CD4-positive, alpha-beta T cell treated with Interleukin-4 for 1 hour (primary cell): ENCODE data around the gene PALM.
A peak's percentile ranks its signal among the peaks of the same experiment; 100 is the strongest.
"Not testable (repeated sequence)": the region's sequence is repeated elsewhere in the genome, so short reads cannot be mapped to it uniquely, and the experiment has no call there.

Experiments used
- DNase-seq, 2 donors: peaks; one replicate each; pipeline ENCODE4 v3.0.0-alpha.2; 2020 to 2022

The PALM gene

DNA sequence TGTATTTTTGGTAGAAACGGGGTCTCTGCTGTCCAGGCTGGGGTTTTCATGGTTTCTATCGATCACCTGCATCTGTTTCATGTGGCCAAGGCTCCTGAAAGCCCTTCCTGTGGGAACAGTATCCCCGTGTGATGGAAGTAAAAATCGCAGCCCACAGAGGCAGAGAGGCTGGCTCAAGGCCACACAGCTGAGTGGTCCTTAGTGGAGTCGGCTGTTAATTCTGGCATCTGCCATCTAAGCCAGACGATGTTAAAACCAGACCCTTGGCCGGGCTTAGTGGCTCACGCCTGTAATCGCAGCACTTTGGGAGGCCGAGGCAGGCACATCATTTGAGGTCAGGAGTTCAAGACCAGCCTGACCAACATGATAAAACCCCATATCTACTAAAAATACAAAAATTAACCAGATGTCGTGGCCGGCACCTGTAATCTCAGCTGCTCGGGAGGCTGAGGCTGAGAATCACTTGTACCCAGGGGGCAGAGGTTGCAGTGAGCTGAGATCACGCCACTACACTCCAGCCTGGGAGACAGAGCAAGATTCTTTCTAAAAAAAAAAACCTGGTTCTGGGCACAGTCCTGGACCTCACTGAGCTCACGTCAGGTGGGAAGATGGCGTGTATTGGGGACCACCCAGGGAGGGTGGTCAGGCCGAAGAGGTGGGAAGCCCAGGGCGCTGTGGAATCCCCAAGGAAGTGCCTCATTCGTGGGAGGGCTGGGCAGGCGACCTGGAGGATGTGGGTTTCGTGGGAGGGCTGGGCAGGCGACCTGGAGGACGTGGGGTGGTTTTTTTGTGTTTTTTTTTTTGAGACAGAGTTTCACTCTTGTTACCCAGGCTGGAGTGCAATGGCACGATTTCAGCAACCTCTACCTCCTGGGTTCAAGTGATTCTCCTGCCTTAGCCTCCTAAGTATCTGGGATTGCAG, 23.7 kb downstream of the PALM start:
- no peak for DNase-seq

DNA sequence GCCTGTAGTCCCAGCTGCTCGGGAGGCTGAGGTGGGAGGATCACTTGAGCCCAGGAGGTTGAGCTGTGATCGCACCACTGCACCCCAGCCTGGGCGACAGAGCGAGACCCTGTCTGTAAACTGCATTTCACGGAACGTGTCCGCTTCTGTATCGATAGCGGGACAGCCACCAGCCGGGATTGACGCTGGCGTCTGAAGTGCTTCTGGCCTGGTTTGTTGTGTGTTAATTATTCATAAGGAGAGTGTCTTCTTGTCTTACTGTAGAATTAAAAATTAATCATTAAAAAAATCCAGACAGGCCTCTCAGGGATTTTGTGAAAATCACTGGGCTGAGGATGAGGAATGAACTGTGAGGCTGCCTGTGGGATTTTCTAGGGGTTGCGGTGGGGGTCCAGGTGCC, 26.0 kb downstream of the PALM start:
- no peak for DNase-seq

DNA sequence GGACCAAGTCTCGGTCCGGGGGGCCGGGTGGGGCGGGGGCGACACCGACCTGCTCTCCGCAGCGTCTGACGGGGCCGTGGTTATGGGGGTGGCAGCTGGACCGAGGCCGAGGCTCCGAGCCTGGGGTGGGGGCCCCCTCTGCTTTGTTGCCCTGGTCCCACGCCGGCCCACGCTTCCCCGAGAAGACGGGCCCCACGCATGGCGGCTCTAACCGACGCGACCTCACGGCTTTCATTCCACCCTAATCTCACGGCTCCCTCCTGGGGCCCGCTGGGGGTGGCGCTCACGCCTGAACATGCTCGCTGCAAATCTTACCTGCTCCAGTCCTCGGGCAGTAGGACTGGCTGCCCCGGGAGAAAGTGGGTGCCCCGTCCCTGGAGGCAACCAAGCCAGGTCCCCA, 27.4 kb downstream of the PALM start:
- DNase-seq, result no peak

DNA sequence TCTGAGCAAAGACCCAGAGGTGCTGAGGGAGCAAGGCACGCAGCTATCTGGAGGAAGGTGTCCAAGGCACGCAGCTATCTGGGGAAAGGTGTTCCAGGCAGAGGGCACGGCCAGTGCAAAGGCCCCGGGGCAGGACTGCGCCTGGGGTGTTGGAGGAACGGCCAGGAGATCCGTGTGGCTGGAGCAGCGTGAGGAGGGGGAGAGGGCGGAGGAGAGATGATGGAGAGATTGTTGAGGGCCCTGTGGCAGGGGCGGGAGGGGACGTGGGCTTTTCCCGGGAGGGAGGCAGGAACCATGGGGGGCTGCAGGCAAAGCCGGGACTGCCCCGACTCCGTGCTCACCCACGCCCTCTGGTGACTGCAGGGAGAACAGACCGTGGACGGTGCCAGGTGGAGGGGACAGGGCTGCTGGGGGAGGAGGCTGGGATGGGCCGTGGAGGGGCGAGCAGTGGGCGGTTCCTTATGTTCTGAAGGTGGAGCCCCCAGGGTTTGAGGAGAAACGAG, 28.9 kb downstream of the PALM start:
- DNase-seq, result peak; percentile 53 to 56

DNA sequence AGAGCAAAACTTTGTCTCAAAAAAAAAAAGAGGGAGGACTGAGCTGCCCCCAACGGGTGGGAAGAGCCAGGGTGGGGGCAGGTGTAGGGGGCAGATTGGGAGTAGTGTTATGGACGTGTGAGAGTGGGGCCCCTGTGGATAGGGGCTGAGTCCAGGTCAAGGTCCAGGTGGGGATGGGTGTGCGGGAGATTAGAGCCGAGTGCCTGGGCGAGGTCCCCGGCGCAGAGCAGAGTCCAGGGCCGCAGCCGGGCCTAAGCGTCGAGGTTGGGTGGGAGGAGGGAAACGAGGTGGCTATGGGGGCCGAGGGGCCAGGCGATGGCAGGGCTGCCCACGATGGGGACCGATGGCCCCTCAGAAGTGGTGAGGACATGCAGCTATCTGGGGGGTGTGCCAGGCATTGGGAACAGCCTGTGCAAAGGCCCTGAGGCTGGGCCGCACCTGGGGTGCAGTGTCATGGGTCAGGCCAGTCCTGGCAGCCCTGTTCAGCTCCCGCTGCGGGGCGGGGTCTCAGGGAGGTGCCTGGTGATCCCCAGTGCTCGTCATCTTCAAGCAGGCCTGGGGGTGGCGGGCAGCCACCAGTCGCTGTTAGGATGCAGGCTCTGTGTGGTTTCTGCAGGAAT, 29.9 kb downstream of the PALM start:
- no peak for DNase-seq

DNA sequence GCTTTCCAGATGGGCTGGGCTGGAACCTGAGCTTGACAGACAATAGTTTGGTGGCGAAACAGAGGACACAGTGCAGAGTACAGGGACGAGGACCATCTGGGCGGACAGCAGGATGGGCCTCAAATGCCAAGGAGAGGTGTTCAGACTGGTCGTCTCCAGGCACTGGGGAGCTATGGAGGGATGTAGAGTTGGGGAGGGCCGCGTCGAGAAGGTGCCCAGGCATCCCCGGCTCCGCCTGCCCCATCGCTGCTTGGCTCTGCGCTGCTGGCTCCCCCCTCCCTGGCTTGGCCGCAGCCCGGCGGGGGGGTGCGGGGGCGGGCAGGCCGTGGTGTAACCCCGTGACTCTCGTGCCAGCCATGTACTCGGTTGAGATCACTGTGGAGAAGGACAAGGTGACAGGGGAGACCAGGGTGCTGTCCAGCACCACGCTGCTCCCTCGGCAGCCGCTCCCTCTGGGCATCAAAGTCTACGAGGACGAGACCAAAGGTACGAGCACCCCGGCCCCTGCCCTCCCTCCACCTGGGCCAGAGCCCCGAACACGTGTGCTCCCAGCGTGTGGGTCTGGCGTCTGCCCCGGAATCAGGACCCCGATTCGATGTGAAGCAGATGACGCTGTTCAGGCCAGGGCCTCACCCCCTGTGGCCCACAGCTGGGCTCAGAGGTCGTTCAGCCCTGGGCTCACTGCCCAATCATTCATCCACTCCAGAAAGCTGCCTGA, 31.4 kb downstream of the PALM start:
- DNase-seq, result no peak

DNA sequence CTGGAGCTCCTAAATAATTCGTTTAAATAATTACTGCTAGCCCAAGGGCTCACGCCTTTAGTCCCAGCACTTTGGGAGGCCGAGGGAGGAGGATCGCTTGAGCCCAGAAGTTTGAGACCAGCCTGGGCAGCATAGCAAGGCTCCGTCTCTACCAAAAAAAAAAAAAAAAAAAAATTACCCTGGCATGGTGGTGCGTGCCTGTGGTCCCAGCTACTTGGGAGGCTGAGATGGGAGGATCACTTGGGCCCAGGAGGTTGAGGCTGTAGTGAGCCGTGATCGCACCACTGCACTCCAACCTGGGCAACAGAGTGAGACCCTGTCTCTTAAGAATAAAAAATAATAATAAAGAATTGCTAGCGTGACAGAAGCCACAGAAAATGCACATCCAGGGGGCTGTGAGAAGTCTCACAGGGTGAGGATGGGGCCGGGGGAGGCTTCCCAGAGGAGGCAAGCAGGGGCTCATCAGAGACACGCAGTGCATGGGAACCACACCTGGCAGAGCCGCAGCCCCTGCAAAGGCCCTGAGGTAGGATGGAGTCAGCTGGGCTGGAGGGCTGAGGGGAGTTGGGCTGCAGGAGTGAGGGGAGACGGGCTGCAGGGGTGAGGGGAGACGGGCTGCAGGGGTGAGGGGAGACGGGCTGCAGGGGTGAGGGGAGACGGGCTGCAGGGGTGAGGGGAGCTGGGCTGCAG, 32.2 kb downstream of the PALM start:
- not testable (repeated sequence) for DNase-seq

DNA sequence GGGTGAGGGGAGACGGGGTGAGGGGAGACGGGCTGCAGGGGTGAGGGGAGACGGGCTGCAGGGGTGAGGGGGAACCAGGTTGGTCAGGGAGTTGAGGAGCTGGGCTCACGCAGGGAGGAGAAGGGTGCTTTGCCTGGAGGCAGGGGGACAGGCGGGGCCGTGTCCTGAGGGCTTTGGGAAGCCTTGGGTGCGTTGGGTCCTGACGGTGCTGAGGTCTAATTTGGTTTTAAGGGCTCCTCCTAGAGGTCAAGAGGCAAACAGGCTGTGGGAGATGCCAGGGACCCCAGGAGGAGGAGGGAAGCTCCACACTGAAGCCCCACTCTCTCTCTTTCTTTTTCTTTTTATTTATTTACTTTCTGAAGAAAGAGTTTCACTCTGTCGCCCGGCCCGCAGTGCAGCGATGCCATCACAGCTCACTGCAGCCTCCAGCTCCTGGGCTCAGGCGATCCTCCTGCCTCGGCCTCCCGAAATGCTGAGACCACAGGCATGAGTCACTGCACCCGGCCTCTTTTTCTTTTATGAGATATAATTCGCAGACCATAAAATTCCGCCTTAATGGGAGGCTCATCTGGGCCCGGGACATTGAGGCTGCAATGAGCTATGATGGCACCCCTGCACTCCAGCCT, 32.9 kb downstream of the PALM start:
- peak in 1 of 2 donors; percentile 25 for DNase-seq

DNA sequence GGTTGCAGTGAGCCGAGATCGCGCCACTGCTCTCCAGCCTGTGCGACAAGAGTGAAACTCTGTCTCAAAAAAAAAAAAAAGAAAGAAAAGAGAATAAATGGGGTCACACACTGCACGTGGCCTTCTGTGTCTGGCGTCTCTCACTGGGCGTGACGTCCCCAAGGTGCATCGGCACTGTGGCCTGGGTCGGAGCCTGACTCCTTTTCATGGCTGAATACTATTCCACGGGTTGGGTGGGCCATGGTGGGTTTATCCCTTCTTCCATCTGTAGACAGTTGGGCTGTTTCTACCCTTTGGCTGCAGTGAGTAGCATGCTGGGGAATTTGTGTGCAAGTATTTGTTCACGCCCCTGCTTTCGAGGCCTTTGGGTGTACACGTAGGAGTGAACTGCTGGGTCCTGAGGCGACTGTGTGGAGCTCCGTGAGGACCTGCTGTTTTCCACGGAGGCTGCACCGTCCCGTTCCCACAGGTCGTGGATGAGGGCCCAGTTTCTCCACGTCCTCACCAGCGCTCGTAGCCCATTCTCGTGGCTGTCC, 33.9 kb downstream of the PALM start:
- DNase-seq, result no peak

DNA sequence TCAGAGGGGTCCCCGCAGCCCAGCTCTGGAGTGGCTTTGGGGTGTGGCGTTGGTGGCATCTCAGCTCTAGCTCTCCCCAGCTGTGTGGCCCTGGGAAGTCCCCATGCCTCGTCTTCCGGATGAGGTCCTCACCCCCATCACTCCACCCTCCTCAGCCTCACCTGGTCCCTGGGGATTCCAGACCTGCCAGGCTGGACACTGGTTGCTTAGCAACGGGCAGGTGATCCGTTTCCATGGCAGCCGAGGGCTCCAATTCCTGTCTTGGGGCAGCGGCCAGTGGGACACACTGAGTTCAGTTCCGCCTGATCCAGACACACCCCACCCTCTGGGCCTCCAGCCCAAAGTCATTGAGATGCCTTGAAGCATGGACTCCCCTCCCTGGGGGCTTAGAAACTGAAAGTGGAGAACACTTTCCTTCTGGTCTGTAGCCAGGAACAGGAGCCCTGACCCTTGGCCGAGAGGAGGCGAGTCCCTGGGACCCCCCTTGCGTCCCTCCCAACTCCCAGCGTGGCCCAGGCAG, 34.5 kb downstream of the PALM start:
- DNase-seq, result no peak

DNA sequence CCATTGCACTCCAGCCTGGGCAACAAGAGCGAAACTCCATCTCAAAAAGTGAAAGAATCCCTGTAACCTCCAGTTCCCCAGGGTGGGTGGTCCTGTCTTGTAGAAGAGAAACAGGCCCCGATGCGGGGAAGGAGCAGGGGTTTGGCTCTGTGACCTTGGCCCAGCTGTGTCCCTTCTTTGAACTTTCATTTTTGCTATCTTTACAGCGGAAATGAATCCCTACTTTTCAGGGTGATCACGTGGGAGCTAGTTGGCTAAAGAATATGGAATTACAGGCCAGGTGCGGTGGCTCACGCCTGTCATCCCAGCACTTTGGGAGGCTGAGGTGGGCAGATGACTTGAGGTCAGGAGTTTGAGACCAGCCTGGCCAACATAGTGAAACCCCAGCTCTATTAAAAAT, 36.4 kb downstream of the PALM start:
- not testable (repeated sequence) for DNase-seq

DNA sequence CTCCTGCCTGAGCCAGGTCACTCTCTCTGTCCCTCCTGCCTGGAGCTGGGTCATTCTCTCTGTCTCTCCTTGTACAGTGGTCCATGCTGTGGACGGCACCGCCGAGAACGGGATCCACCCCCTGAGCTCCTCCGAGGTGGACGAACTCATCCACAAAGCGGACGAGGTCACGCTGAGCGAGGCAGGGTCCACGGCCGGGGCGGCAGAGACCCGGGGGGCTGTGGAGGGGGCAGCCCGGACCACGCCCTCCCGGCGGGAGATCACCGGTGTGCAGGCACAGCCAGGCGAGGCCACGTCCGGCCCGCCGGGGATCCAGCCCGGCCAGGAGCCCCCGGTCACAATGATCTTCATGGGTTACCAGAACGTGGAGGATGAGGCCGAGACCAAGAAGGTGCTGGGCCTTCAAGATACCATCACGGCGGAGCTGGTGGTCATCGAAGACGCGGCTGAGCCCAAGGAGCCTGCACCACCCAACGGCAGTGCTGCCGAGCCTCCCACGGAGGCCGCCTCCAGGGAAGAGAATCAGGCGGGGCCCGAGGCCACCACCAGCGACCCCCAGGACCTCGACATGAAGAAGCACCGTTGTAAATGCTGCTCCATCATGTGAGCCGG, 37.6 kb downstream of the PALM start:
- DNase-seq, result no peak

DNA sequence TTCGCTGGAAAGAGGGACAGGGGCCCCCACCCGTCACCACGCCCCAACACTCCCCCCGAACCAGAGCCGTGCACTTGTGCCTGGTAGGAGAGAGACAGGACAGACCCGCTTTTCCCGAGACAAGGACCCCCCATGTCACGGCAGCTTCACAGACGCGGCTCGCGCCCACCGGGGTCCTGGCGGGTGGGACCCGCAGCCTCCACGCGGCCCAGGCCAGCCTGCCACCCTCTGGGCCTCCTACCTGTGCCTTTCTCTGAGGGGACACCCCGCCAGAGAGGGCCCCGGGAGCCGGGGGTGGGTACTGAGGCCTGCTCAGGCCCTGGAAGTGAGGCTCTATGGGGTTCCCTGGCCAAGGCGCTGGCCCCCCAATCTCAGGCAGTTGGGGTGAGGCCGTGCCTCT, 38.2 kb downstream of the PALM start:
- DNase-seq, result no peak

DNA sequence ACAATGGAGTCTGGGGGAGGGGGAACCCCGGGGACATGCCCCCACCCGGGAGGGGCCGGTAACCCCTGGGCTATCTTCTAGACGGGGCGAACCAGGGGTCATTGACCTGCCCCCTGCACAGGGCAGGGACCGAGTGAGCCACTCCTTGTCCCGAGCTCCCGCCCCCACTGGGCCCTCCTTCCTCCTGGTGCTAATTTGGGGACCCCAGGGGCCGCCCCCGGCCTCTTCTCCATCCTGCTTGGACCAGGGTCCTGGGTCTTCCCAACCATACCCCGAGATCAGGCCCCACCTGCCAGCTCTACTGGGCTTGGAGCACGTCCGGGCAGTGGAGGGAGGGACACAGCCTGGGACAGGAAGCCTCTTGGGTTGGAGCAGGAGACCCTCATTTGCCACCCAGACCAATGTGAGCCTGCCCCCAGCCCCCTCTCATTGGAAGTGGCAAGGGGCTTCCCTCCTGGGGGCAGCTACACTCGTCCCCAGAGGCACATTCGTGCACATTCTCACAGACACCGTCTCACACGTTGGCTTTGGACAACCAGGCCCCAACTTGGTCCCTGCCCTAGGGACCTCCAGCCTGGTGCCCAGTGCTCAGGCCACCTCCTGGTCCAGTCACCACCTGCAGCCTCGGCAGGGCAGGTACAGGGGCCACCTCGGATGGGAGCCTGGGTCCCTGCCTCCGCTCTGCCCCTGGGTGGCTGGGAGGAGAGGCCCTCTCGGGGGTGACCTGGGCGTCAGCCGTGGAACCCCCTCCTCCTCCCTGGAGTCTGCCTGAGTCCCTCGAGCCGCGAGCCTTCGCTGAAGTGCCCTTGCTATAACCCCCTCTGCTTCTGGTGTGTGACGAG, 38.9 kb downstream of the PALM start:
- DNase-seq, result no peak

DNA sequence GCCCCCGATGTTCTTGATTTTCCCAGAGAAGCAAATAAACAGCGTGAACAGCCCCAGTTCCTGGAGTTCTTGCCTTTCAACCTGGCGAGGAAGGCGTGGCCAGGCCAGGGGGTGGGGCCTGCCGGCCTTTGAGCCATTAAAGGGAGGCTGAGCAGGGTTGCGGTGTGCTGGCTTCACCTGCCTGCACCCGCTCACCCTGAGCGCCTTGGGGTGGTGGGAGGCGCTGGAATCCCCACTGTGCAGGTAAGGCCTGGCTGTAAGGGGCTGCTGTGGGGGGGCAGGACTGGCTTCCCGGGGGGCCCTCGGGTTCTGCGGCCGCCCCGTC, 39.5 kb downstream of the PALM start:
- DNase-seq, result no peak

DNA sequence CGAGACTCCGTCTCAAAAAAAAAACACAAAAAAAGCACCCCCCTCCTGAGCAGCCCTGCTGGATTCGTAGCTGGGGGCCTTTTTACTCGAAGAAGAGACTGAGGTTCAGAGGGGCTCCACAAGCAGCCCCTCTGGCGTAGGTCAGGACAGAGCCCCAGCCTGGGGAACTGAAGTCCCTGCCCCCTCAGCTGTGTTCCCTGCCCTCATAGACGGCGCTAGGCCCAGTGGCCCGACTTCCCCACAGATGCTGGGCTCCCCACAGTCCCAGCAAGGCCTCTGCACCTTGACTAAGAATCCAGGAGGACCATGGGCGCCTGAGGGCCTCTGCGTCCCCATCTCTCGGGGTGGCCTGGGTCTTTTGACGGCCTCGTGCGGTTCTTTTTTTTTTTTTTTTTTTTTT, 41.1 kb downstream of the PALM start:
- DNase-seq, result no peak

DNA sequence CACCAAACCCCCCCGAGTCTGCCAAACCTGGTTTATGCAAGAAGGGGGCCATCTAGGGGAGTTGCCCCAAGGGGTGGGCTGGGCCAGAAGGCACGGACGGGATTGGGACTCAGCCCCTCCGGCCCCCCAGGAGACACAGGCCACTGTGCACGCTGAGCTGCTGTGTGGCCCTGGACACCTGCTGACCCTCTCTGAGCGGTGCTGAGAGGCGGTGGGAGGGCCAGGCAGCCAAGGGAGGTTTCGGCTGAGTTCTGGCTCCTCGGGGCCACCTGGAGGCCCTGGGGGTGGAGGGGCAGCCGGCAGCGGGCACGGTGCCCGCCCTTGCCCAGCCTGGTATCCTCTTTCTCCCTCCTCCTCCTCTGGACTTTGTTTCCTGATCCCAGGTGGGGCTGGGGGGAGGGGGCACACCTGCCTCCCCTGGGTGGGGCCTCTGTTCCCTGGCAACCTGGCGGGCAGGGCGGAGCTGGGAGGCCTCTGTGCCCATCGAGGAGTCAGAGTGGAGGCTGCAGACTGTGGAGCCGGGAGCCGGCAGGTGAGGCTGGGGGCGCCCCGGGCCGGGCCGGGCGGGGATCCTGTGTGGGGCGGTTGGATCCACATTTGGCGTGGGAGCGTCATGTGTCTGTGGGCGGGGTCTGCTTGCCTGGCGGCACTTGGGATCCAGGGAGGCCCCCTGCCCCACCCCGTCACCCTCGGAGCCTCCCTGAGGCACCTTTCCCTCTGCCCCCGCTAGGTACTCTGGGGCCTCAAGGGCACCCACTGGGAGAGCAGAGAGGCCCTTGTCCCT, 42.1 kb downstream of the PALM start, which contains the start of gene MISP:
MISP (plus strand) TSS at position 473 of the 784 bp plus-strand sequence. CDS start 5,835 bp downstream, outside the sequence.
- no peak for DNase-seq

DNA sequence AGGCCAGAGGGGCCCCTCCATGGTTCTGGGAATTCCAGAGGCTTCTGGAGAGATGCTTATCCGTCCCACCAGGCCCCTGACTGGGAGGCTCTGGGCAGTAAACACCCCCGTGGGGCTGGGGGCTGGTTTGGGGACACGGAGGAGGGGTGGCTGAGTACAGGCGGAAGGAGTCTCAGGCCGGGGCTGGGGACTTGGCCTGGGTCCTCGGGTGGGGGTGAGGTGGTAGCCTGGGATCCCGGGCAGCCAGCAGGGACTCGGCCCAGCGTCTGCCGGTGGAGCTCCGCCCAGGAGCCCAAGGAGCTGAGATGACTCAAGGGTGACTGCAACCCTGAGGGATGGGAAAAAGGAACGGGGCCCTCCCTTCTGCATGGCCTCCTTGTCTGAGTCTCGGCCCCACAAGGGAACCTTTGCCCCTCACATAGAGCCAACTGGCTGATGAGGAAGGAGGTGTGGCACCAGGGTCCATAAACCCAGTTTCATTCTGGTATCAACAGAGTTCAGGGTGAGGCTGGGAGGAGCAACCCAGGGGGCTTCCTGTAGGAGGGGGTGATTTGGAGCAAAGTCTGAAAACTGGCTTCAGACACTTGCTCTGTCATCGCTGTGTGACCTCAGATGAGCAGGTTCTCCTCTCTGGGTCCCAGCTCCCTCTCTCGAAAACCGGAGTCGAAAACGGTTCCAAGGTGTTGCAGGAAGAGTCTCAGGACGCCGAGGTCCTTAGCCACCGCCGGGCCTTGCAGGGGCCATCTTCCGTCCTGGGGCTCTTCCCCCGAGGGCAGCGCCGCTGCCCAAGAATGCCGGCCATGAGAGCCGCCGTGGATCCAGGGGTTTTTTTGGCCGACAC, 43.0 kb downstream of the PALM start:
- no peak for DNase-seq
